Measurements from ENCODE around the gene EPHA8. TPM values are rescaled to one million over a fixed set of nuclear protein-coding genes. Genes with fewer than 3 reads are reported as not detected.

Gene EPHA8
- total and polyA plus RNA-seq, 4 donors, result not detected

- Histone ChIP-seq H3K4me3 (ENCODE audit: low read depth in 1 of 3, low read length in 3 of 3) (no peak overlapping the region), H3K36me3 (ENCODE audit: control insufficient read depth in 4 of 4, insufficient read depth in 3 of 4, low read depth in 1 of 4, low read length in 3 of 4) (no peaks in the 10 kb centered on the region), H3K9me3 (ENCODE audit: control insufficient read depth in 4 of 4, low read length in 3 of 4) (no peaks in the 10 kb centered on the region), H3K4me1 (ENCODE audit: control insufficient read depth in 4 of 4, insufficient read depth in 4 of 4, low read length in 3 of 4) (no peaks in the 10 kb centered on the region), H3K9ac (ENCODE audit: low read depth in 1 of 2, low read length in 2 of 2) (no peak overlapping the region), H3K27ac (ENCODE audit: low read depth in 1 of 2, low read length in 2 of 2) (no peak overlapping the region), H3K27me3 (ENCODE audit: control insufficient read depth in 4 of 4, insufficient read depth in 4 of 4, low read length in 3 of 4) (peaks cover 0 to 3% (median 0%) of the 10 kb centered on the region in 4 donors)
- 25% methylated on average over 12 of the region's 12 CpGs for WGBS
- no peak for DNase-seq (ENCODE audit: low spot score)
- TF ChIP-seq NR2F2 (IDR thresholded peaks at IDR 0.05), result no peak
- TF ChIP-seq CTCF (IDR thresholded peaks at IDR 0.05; ENCODE audit: low read depth, low read length, missing input control), result no peak
- no peak for TF ChIP-seq TAF1 (conservative IDR thresholded peaks at IDR 0.05)
- TF ChIP-seq EGR1 (IDR thresholded peaks at IDR 0.05; ENCODE audit: low read depth in 2 of 2), result no peak
- no peak for TF ChIP-seq MAX (IDR thresholded peaks at IDR 0.05)
- TF ChIP-seq JUND (IDR thresholded peaks at IDR 0.05), result no peak
- no peak for TF ChIP-seq RXRA (IDR thresholded peaks at IDR 0.05)
- no peak for TF ChIP-seq RAD21 (IDR thresholded peaks at IDR 0.05)
- TF ChIP-seq HNF4G (IDR thresholded peaks at IDR 0.05), result no peak
- no peak for TF ChIP-seq FOXA1 (IDR thresholded peaks at IDR 0.05)
- TF ChIP-seq YY1 (IDR thresholded peaks at IDR 0.05), result no peak
- no peak for TF ChIP-seq GABPA (IDR thresholded peaks at IDR 0.05 in 1 of 2, conservative IDR thresholded peaks at IDR 0.05 in 1 of 2)
- no peak for TF ChIP-seq ATF3 (IDR thresholded peaks at IDR 0.05)
- no peak for TF ChIP-seq REST (IDR thresholded peaks at IDR 0.05)
- no peak for TF ChIP-seq HNF4A (conservative IDR thresholded peaks at IDR 0.05)
- no peak for TF ChIP-seq FOXA2 (IDR thresholded peaks at IDR 0.05)
- no peak for TF ChIP-seq SP1 (IDR thresholded peaks at IDR 0.05)
- TF ChIP-seq ZBTB33 (IDR thresholded peaks at IDR 0.05), result no peak
These were observed 15.3 kb upstream of the EPHA8 start for GRCh38 chr1:22547818-22548462.

Measured in liver (tissue), 9 donors.